Measurements from ENCODE around the gene TNNC2. TPM values are rescaled to one million over a fixed set of nuclear protein-coding genes. Genes with fewer than 3 reads are reported as not detected.
A peak's percentile ranks its signal among the peaks of the same experiment; 100 is the strongest.

The TNNC2 gene
- total and polyA plus RNA-seq, 2 donors (not counting 3 experiments of a cell fraction or from before 2014, with no cell fraction given), result 0.26 TPM; not detected in 1

GRCh38 chr20:45843506-45843905, 16.4 kb upstream of the TNNC2 start:
- Histone ChIP-seq H3K79me2 (ENCODE audit: control insufficient read depth, insufficient read depth, low read length) (no peaks in the 10 kb centered on the region), H3K36me3 (ENCODE audit: control insufficient read depth in 2 of 2, extremely low read depth in 1 of 2, insufficient read depth in 2 of 2, low read length in 2 of 2) (peaks cover 0 to 39% of the 10 kb centered on the region in 2 experiments), H3K27me3 (ENCODE audit: control insufficient read depth in 2 of 2, insufficient read depth in 2 of 2, low read length in 2 of 2) (no peaks in the 10 kb centered on the region), H3K4me1 (ENCODE audit: control insufficient read depth, extremely low read depth, insufficient read depth, low read length) (no peaks in the 10 kb centered on the region), H3K4me3 (replicated peaks in 1 of 3; ENCODE audit: insufficient read depth in 1 of 3, low read depth in 1 of 3, low read length in 3 of 3) (no peak overlapping the region), H3K27ac (ENCODE audit: insufficient read depth, low read depth, low read length) (no peak overlapping the region), H4K20me1 (replicated peaks; ENCODE audit: control insufficient read depth, extremely low read depth, insufficient read depth, low read length) (no peaks in the 10 kb centered on the region), H3K9me3 (replicated peaks; ENCODE audit: control insufficient read depth, insufficient read depth, low read length) (no peaks in the 10 kb centered on the region), H3K9ac (replicated peaks; ENCODE audit: extremely low read depth, insufficient read depth, low read length) (no peak overlapping the region), H2AFZ (ENCODE audit: low read depth, low read length) (no peak overlapping the region), H3K9me1 (replicated peaks; ENCODE audit: control insufficient read depth, extremely low read depth, insufficient read depth, low read length) (no peaks in the 10 kb centered on the region), H3K4me2 (ENCODE audit: insufficient read depth, low read length) (no peak overlapping the region)
- BruUV-seq (replicated peaks), result no TSS peak
- FAIRE-seq (no peak), DNase-seq (ENCODE audit: low read depth, low spot score) (no peak)
- TF ChIP-seq JUN (IDR thresholded peaks at IDR 0.05; ENCODE audit: borderline replicate concordance, insufficient read depth, insufficient read length, low read depth) (no peak), POLR2AphosphoS5 (IDR thresholded peaks at IDR 0.05; ENCODE audit: insufficient read depth, low read depth, low read length) (no peak), POLR2A (IDR thresholded peaks at IDR 0.05; ENCODE audit: low read depth, low read length) (no peak), EZH2 (IDR thresholded peaks at IDR 0.05; ENCODE audit: borderline replicate concordance, low read depth, low read length, severe bottlenecking) (no peak), MAX (IDR thresholded peaks at IDR 0.05; ENCODE audit: insufficient read depth, insufficient read length) (no peak)
- dilution Hi-C loops (cut with MboI; ENCODE audit: extremely low pct_ligation_motif_present, low sequenced_read_pairs), result no loop called here
- CTCF ChIA-PET, result no interaction called here
- intact Hi-C loops (cut with micrococcal nuclease), result no loop called here
- POLR2A ChIA-PET, result no interaction called here

- FAIRE-seq, result no peak
These were observed 15.2 kb upstream of the TNNC2 start for GRCh38 chr20:45842169-45842812.

More at GRCh38 chr20:45842169-45842812, 15.2 kb upstream of the TNNC2 start:
- Histone ChIP-seq H3K79me2 (ENCODE audit: control insufficient read depth, insufficient read depth, low read length) (no peaks in the 10 kb centered on the region), H3K36me3 (ENCODE audit: control insufficient read depth in 2 of 2, extremely low read depth in 1 of 2, insufficient read depth in 2 of 2, low read length in 2 of 2) (peaks cover 0 to 36% of the 10 kb centered on the region in 2 experiments), H3K27me3 (ENCODE audit: control insufficient read depth in 2 of 2, insufficient read depth in 2 of 2, low read length in 2 of 2) (no peaks in the 10 kb centered on the region), H3K4me3 (replicated peaks in 1 of 3; ENCODE audit: insufficient read depth in 1 of 3, low read depth in 1 of 3, low read length in 3 of 3) (no peak overlapping the region), H3K9me3 (replicated peaks; ENCODE audit: control insufficient read depth, insufficient read depth, low read length) (no peaks in the 10 kb centered on the region), H3K4me1 (ENCODE audit: control insufficient read depth, extremely low read depth, insufficient read depth, low read length) (no peaks in the 10 kb centered on the region), H3K9ac (replicated peaks; ENCODE audit: extremely low read depth, insufficient read depth, low read length) (no peak overlapping the region), H3K9me1 (replicated peaks; ENCODE audit: control insufficient read depth, extremely low read depth, insufficient read depth, low read length) (no peaks in the 10 kb centered on the region), H3K27ac (ENCODE audit: insufficient read depth, low read depth, low read length) (no peak overlapping the region), H2AFZ (ENCODE audit: low read depth, low read length) (no peak overlapping the region), H4K20me1 (replicated peaks; ENCODE audit: control insufficient read depth, extremely low read depth, insufficient read depth, low read length) (no peaks in the 10 kb centered on the region), H3K4me2 (ENCODE audit: insufficient read depth, low read length) (no peak overlapping the region)
- peak; percentile 43 for DNase-seq (ENCODE audit: low read depth, low spot score)
- intact Hi-C loops (cut with micrococcal nuclease), result no loop called here
- BruUV-seq (replicated peaks), result no TSS peak
- dilution Hi-C loops (cut with MboI; ENCODE audit: extremely low pct_ligation_motif_present, low sequenced_read_pairs), result no loop called here
- ChIA-PET CTCF (interaction anchor here (1.0 kb wide), 3 partner anchors 11 to 128 kb away, joined by 3 to 4 read pairs (median 3); no protein-coding TSS in a partner anchor), POLR2A (no interaction called here)
- TF ChIP-seq POLR2A (IDR thresholded peaks at IDR 0.05; ENCODE audit: low read depth, low read length) (no peak), JUN (IDR thresholded peaks at IDR 0.05; ENCODE audit: borderline replicate concordance, insufficient read depth, insufficient read length, low read depth) (no peak), FOS (IDR thresholded peaks at IDR 0.05; ENCODE audit: borderline replicate concordance, insufficient read depth, low read length) (no peak), EZH2 (IDR thresholded peaks at IDR 0.05; ENCODE audit: borderline replicate concordance, low read depth, low read length, severe bottlenecking) (no peak), GATA2 (IDR thresholded peaks at IDR 0.05; ENCODE audit: insufficient read depth, insufficient read length, low read depth, low read length) (no peak)

All from endothelial cell of umbilical vein (primary cell).